Tibial nerve (tissue), 4 donors: ENCODE measurements around the gene IGF2BP1.
"Not testable (repeated sequence)": the region's sequence is repeated elsewhere in the genome, so short reads cannot be mapped to it uniquely, and the experiment has no call there.

Source experiments
- CTCF ChIP-seq, 5 experiments: fragments of 200-600 bp in 3 of 5; fragments of 450-650 bp in 2 of 5; sonication (generic) in 3 of 5; IDR thresholded peaks; one replicate each; pipeline ENCODE4 v1.5.1; 2016 to 2019; ENCODE audit warnings: antibody characterized with exemption in 5 of 5, mild to moderate bottlenecking in 3 of 5, moderate library complexity in 2 of 5
- EP300 ChIP-seq, 2 donors: sonication (generic); formaldehyde crosslinking; IDR thresholded peaks; one replicate each; pipeline ENCODE4 v1.6.1; 2017; ENCODE audit warnings: antibody characterized with exemption in 2 of 2, mild to moderate bottlenecking in 1 of 2

DNA sequence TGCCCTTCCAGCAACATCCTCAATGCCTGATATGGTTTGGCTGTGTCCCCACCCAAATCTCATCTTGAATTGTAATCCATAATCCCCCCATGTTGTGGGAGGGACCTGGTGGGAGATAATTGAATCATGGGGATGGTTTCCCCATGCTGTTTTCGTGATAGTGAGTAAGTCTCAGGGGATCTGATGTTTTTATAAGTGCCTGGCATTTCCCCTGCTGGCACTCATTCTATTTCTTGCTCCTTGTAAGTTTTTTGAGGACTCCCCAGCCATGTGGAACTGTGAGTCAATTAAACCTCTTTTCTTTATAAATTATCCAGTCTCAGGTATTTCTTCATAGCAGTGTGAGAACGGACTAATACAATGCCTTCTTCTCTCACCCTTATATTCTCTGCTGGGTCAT, 87.9 kb downstream of the IGF2BP1 start:
- not testable (repeated sequence) for TF ChIP-seq CTCF, EP300 (IDR thresholded peaks at IDR 0.05)
